ENCODE measurements around the gene RNF187. TPM values are rescaled to one million over a fixed set of nuclear protein-coding genes. Genes with fewer than 3 reads are reported as not detected.

The RNF187 gene
- total RNA-seq, 1 experiment from 2014 or later, result 49.1 TPM

- no peak for DNase-seq (ENCODE audit: low read depth)
These were observed 57.1 kb downstream of the RNF187 start for GRCh38 chr1:228544021-228544850.

- no peak for DNase-seq (ENCODE audit: low read depth)
These were observed 57.9 kb downstream of the RNF187 start for GRCh38 chr1:228544921-228545591.

Other genes starting within 250 kb of the RNF187 start
- gene TRIM11, start 80.5 kb upstream of the RNF187 start, total RNA-seq (2014; rRNA removed; shearing (Covaris generic)), result 9.3 and 11.6 TPM in 2 replicates
- gene TRIM17, start 70.5 kb upstream of the RNF187 start, total RNA-seq (2014; rRNA removed; shearing (Covaris generic)), result not detected in 2 replicates
- gene RHOU, start 248.1 kb downstream of the RNF187 start, total RNA-seq (2014; rRNA removed; shearing (Covaris generic)), result 0.24 and 0.59 TPM in 2 replicates